ENCODE data around the gene ZNF267. TPM values are rescaled to one million over a fixed set of nuclear protein-coding genes. Genes with fewer than 3 reads are reported as not detected.
"Not testable (repeated sequence)": the region's sequence is repeated elsewhere in the genome, so short reads cannot be mapped to it uniquely, and the experiment has no call there.

ZNF267 gene
- polyA plus RNA-seq, 4 donors = 12.4 to 15.0 (median 13.6) TPM

DNA sequence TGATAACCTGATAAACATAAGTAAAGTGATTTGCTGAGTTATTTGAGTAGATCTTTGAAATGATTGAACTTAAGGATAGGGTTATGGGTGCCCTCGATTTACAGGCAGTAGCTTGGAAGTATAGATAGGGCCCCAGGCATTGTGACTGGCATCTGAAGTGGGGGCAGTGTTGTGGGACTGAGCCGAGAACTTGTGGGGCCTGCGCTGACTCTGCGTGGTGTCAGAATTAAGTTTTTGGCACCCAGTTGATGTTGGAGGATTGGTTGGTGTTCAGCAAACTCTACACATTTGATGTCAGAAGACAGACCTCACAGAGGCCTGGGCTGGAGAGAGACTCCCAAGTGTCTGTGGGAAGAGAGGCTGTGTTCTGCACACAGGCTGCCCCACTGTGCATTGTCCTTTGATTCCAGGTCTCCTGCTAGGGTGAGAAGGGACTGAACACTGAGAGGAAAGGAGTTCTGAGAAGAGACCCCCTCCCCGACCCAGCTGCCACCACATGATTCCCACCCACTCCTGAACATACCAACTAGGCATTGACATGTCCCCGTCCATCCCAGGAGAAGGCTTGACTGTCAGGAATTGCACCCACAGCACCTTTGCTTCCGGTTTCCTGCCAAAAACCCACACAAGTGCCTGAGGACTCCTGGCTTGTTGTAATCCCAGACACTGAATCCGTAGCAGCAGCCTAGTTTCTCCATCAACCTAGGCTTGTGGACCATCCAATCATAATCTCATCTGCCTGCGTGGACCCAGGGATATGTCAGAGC, 4.5 kb downstream of the ZNF267 start:
- DNase-seq (ENCODE audit: low read depth in 4 of 4, low spot score in 2 of 4) = no peak

DNA sequence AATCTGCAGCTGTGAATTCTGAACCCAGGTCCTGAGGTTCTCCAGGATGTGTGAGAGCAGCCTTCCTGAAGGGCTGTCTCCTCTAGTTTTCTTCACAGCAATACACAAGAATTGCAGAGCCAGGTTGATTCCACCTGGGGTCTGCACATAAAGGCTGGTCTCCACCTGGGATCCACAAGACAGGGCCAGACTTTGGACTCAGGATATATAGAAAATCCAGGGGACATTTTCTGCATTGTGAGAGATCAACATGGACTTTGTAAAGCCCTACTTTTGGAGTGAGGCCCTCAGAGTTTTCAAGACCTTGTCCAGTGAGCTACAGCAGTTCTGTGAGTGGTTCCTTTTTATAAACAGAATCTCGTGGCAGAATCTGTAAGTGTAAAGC, 6.3 kb downstream of the ZNF267 start:
- no peak for DNase-seq (ENCODE audit: low read depth in 4 of 4, low spot score in 2 of 4)

DNA sequence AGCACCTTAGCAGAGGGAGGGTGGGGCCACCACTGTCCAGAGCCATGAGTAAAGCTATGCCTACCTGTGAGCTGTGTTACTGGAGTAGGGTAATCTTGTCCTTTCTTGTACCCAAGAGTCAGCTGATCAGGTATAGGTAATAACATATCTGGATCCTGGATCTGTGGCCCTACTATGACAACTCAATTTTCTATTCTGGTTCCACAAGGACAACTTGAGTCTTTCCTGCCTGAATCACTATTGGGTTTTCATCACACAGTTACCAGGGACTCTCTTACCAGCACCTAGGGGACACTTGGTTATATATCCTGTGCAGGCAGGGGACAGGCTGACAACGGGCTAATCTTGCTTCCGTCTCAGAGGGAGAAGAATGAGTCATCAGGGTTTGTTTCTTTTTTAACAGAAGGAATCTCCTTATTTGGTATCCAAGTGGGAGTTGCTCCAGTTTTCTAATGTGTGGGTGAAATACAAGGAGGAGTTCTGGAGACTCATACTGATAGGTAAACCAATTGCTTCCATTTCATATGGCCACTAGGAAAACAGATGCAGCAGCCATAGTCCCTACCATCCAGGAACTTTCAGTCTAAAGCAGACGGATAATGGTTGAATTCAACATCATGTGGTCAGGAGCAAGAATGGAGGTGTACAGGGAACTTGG, 6.8 kb downstream of the ZNF267 start:
- DNase-seq (ENCODE audit: low read depth in 4 of 4, low spot score in 2 of 4) = no peak

DNA sequence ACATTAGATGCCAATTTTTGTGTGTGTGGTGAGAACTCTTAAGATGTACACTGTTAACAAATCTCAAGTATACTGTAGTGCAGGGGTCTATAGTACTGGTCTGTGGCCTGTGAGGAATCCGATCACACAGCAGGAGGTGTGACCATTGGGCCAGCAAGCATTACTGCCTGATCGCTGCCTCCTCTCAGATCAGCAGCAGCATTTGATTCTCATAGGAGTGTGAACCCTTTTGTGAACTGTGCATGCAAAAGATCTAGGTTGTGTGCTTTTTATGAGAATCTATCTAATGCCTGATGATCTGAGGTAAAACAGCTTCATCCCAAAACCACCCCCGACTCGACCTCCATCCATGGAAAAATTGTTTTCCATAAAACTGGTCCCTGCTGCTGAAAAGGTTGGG, 12.6 kb downstream of the ZNF267 start:
- no peak for DNase-seq (ENCODE audit: low read depth in 4 of 4, low spot score in 2 of 4)

DNA sequence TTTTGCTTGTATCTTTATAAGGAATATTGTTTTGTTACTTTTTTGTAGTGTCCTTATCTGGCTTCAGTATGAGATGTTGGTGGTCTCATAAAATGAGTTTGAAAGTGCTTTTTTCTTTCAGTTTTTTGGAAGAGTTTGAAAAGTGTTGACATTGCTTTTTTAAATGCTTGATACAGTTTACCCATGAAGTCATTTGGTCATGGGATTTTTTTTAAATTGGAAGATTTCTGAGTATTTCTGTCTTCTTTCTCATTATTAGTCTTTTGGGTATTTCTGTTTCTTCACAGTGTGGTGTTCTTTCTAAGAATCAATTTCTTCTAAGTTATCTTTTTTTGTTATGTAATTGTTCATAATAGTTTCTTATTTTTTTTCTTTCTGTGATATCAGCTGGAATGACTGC, 15.1 kb downstream of the ZNF267 start:
- DNase-seq (ENCODE audit: low read depth in 4 of 4, low spot score in 2 of 4) = no peak

DNA sequence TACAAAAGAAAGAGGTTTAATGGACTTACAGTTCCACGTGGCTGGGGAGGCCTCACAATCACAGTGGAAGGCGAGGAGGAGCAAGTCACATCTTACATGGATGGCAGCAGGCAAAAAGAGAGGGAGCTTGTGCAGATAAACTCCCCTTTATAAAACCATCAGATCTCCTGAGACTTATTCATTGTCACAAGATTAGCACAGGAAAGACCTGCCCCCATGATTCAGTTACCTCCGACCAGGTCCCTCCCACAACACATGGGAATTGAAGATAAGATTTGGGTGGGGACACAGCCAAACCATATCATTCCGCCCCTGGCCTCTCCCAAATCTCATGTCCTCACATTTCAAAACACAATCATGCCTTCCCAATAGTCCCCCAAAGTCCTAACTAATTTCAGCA, 18.5 kb downstream of the ZNF267 start:
- DNase-seq (ENCODE audit: low read depth in 4 of 4, low spot score in 2 of 4) = not testable (repeated sequence)

DNA sequence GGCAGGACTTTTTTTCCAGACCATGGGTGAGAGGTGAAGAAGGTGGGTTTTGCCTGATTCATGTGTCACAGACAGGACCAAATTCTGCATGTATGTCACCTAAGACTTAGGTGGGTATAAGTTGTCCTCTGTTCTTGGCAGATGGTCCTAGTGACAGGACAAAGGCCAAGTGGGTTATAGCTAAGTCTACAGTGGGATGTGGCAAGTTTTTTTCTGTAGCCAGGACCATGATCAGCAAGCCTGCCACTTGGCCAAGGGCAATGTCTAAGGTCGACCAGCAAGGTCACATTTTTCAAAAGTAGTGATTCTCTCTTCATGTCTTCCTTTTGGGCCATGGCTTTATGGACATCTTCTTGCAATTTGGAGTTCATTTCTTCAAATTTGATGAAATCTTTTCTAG, 20.2 kb downstream of the ZNF267 start:
- no peak for DNase-seq (ENCODE audit: low read depth in 4 of 4, low spot score in 2 of 4)

DNA sequence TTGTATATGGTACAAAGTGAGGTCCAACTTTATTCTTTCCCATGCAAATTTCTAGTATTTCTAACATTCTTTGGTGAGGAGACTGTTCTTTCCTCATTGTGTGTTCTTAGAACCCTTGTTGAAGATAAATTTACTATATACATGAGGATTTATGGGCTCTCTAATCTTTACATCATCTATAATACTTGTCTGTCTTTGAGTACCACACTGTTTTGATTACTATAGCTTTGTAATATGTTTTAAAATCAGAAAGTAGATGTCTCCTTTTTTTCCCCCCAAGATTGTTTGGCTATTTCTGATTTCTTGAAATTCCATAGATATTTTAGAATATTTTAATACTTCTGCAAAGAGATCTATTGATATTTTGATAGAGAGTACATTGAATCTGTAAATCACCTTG, 23.7 kb downstream of the ZNF267 start:
- DNase-seq (ENCODE audit: low read depth in 4 of 4, low spot score in 2 of 4) = no peak

DNA sequence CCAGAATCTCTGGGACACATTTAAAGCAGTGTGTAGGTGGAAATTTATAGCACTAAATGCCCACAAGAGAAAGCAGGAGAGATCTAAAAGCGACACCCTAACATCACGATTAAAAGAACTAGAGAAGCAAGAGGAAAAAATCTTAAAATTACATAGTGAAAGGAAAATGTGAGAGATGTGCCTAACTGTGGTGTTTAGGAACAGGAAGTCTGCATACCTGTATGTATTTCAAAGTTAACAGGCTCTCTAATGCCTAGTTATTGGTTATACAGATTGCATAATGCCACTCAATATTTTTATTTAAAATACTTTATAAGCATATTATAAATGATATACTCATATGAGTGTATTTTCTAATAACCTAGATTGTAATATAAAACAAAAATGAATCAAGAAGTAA, 25.9 kb downstream of the ZNF267 start:
- DNase-seq (ENCODE audit: low read depth in 4 of 4, low spot score in 2 of 4) = no peak

DNA sequence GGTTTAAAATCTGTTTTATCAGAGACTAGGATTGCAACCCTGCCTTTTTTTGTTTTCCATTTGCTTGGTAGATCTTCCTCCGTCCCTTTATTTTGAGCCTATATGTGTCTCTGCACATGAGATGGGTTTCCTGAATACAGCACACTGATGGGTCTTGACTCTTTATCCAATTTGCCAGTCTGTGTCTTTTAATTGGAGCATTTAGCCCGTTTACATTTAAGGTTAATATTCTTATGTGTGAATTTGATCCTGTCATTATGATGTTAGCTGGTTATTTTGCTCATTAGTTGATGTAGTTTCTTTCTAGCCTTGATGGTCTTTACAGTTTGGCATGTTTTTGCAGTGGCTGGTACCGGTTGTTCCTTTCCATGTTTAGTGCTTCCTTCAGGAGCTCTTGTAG, 31.0 kb downstream of the ZNF267 start:
- not testable (repeated sequence) for DNase-seq (ENCODE audit: low read depth in 4 of 4, low spot score in 2 of 4)

DNA sequence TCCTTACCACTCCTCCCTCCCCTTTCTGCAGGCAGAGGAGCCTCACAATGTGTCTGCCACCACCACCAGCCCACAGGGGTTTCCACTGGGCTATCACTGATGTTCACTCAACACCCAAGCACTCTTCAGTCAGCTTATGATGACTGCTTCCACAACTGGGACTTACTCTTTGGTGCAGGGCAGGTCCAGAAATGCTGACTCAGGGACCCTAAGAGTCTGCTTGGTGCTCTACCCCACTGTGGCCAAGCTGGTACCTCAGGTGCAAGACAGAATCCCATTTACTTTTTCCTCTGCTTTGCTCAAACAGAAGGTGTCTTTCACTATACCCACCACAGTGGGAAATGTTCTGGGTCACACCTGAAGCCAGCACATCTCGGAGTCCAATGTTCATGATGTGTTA, 40.1 kb downstream of the ZNF267 start:
- no peak for DNase-seq (ENCODE audit: low read depth in 4 of 4, low spot score in 2 of 4)

DNA sequence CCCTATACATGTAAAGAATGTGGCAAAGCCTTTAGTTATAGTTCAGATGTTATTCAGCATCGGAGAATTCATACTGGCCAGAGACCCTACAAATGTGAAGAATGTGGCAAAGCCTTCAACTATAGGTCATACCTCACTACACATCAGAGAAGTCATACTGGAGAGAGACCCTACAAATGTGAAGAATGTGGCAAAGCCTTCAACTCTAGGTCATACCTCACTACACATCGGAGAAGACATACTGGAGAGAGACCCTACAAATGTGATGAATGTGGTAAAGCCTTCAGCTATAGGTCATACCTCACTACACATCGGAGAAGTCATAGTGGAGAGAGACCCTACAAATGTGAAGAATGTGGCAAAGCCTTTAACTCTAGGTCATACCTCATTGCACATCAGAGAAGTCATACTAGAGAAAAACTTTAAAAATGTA, 42.5 kb downstream of the ZNF267 start:
- no peak for DNase-seq (ENCODE audit: low read depth in 4 of 4, low spot score in 2 of 4)

DNA sequence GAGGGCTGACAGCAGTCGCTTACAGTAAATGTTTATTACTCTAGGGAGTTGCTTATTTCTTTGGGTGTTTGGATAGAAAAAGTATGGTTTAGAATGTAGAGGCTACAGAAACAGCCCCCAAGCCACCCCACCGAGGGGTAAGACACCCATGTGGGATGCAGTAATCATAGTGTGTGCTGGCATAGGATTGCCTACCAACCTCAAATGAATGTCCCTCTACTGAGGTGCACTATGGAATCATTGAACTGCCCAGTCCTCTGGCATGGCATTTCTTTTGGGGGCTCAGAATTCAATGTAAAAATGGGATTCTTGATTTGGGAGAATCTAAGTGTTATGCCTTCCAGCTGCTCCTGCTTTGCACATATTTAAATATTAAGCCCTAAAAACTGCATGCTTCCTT, 46.8 kb downstream of the ZNF267 start:
- no peak for DNase-seq (ENCODE audit: low read depth in 4 of 4, low spot score in 2 of 4)

DNA sequence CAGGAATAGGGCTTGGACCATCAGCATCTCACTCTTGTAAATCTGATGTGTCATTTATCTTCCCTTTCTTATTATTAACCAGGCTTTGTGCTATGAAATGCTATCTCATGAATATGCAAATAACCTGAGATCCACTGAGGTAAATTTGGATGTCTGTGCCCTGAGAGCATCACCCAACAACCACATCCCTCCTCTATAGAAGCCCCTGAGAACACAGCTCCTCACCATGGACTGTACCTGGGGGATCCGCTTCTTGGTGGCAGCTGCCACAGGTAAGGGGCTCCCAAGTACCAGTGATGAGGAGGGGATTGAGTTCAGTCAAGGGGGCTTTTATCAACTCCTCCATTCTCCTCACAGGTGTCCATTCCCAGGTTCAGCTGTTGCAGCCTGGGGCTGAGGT, 78.2 kb downstream of the ZNF267 start:
- DNase-seq (ENCODE audit: low read depth in 4 of 4, low spot score in 2 of 4) = not testable (repeated sequence)

DNA sequence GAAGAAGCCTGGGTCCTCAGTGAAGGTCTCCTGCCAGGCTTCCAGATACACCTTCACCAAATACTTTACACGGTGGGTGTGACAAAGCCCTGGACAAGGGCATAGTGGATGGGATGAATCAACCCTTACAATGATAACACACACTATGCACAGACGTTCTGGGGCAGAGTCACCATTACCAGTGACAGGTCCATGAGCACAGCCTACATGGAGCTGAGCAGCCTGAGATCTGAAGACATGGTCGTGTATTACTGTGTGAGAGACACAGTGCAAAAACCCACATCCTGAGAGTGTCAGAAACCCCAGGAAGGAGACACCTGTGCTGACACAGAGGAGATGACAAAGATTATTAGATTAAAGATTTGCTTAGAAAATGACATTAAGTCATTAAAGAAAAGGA, 78.6 kb downstream of the ZNF267 start:
- DNase-seq (ENCODE audit: low read depth in 4 of 4, low spot score in 2 of 4) = not testable (repeated sequence)

DNA sequence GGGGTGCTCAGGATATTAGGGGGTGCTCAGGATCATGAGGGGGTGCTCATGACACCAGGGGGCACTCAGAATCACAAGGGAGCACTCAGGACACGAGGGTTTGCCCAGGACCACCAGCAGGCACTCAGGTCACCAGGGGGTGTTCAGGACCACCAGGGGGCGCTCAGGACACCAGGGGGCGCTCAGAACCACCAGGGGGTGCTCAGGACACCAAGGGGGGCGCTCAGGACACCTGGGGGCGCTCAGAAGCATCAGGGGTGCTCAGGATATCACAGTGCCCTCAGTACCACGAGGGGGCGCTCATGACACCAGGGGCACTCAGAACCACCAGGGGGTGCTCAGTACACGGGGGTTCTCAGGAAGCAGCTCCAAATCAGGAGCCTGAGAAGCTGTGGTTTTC, 82.6 kb downstream of the ZNF267 start:
- not testable (repeated sequence) for DNase-seq (ENCODE audit: low read depth in 4 of 4, low spot score in 2 of 4)

DNA sequence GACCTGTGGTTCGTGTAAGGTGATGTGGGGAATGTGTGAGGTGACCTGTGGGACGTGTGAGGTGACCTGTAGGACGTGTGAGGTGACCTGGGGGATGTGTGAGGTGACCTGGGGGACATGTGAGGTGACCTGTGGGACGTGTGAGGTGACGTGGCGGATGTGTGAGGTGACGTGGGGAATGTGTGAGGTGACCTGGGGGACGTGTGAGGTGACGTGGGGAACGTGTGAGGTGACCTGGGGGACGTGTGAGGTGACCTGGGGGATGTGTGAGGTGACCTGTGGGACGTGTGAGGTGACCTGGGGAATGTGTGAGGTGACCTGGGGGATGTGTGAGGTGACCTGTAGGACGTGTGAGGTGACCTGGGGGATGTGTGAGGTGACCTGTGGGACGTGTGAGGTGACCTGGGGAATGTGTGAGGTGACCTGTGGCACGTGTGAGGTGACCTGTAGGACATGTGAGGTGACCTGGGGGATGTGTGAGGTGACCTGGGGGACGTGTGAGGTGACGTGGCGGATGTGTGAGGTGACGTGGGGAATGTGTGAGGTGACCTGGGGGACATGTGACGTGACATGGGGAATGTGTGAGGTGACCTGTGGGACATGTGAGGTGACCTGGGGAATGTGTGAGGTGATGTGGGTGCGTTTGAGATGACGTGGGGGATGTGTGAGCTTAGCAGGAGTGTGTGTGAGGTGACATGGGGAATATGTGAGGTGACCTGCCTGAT, 86.7 kb downstream of the ZNF267 start:
- DNase-seq (ENCODE audit: low read depth in 4 of 4, low spot score in 2 of 4) = not testable (repeated sequence)
